Right lobe of liver (tissue), 4 donors: Measurements from ENCODE around the gene PLCB1.

ENCODE experiments used
- CTCF ChIP-seq, 4 donors: fragments of 200-600 bp in 3 of 4; fragments of 450-650 bp in 1 of 4; IDR thresholded peaks; one replicate each; pipeline versions ENCODE4 v1.5.1 to v1.8.0; 2016 to 2022; ENCODE audit warnings: antibody characterized with exemption in 4 of 4, mild to moderate bottlenecking in 2 of 4
- POLR2A ChIP-seq: fragments of 450-650 bp; IDR thresholded peaks from one replicate; pipeline ENCODE4 v1.6.1; 2017; ENCODE audit warnings: antibody characterized with exemption, mild to moderate bottlenecking
- donor health status: DM: no; HTN: no; CAD: no.
- donor health status: DM: no; HTN: no; CAD: no.
- donor health status: DM: no; HTN: yes; CAD: no.

GRCh38 chr20:8512003-8512402 lies 379.9 kb downstream of the PLCB1 start:
- TF ChIP-seq POLR2A (no peak), CTCF (IDR thresholded peaks at IDR 0.05) (no peak)
